Measurements from ENCODE around the gene ACBD5.
"Not testable (repeated sequence)": the region's sequence is repeated elsewhere in the genome, so short reads cannot be mapped to it uniquely, and the experiment has no call there.

Gene ACBD5

GRCh38 chr10:27242473-27242950 is 1.9 kb upstream of the ACBD5 start:
- DNase-seq, result no peak
- intact Hi-C loops (cut with DNase I), result loop anchor here (5.0 kb wide), 1 partner anchor 260 kb away; the partner anchor contains the start of gene RAB18

GRCh38 chr10:27241652-27242472 is 1.3 kb upstream of the ACBD5 start:
- peak; percentile 72 to 95 (median 91) for DNase-seq
- intact Hi-C loops (cut with DNase I), result loop anchor here (2.0 to 5.0 kb wide), 2 partner anchors 87 to 260 kb away; partner anchors contain the start of genes MASTL, RAB18 and YME1L1

- peak in 30 of 42 donors; percentile 11 to 64 (median 33) for DNase-seq
- intact Hi-C loops (cut with DNase I), result loop anchor here (2.0 to 5.0 kb wide), 2 partner anchors 86 to 261 kb away; partner anchors contain the start of genes MASTL, RAB18 and YME1L1
These were observed 534 bp upstream of the ACBD5 start for GRCh38 chr10:27241010-27241651.

GRCh38 chr10:27237531-27237930 is 3.1 kb downstream of the ACBD5 start:
- DNase-seq; intact Hi-C loops (cut with DNase I): not testable (repeated sequence)

- intact Hi-C loops (cut with DNase I); DNase-seq: not testable (repeated sequence)
These were observed 3.9 kb downstream of the ACBD5 start for GRCh38 chr10:27236589-27237128.

GRCh38 chr10:27235706-27236105 is 4.9 kb downstream of the ACBD5 start:
- intact Hi-C loops (cut with DNase I), result no loop called here
- no peak for DNase-seq

- intact Hi-C loops (cut with DNase I), result no loop called here
- no peak for DNase-seq
These were observed 10.6 kb downstream of the ACBD5 start for GRCh38 chr10:27230022-27230421.

- DNase-seq, result no peak
These were observed 14.8 kb downstream of the ACBD5 start for GRCh38 chr10:27225642-27226257.

GRCh38 chr10:27225011-27225590 is 15.5 kb downstream of the ACBD5 start:
- DNase-seq, result no peak
- intact Hi-C loops (cut with DNase I), result no loop called here

More at GRCh38 chr10:27225642-27226257, 14.8 kb downstream of the ACBD5 start:
- intact Hi-C loops (cut with DNase I), result no loop called here

GRCh38 chr10:27223964-27224363 is 16.6 kb downstream of the ACBD5 start:
- intact Hi-C loops (cut with DNase I), result no loop called here
- peak in 6 of 42 donors; percentile 7 to 49 (median 16) for DNase-seq

- intact Hi-C loops (cut with DNase I), result no loop called here
- DNase-seq, result no peak
These were observed 33.2 kb downstream of the ACBD5 start for GRCh38 chr10:27207350-27207749.

GRCh38 chr10:27203806-27204205 is 36.8 kb downstream of the ACBD5 start:
- intact Hi-C loops (cut with DNase I), result no loop called here
- DNase-seq, result no peak

- intact Hi-C loops (cut with DNase I), result no loop called here
- DNase-seq, result peak in 2 of 42 donors; percentile 6 to 12
These were observed 42.5 kb downstream of the ACBD5 start for GRCh38 chr10:27197980-27198620.

- peak in 18 of 42 donors; percentile 4 to 72 (median 28) for DNase-seq
- intact Hi-C loops (cut with DNase I), result no loop called here
These were observed 48.3 kb downstream of the ACBD5 start for GRCh38 chr10:27192284-27192683.

- intact Hi-C loops (cut with DNase I), result no loop called here
These were observed 50.1 kb downstream of the ACBD5 start for GRCh38 chr10:27190508-27190907.

GRCh38 chr10:27188897-27189296 is 51.7 kb downstream of the ACBD5 start:
- DNase-seq, result no peak

More at GRCh38 chr10:27190508-27190907, 50.1 kb downstream of the ACBD5 start:
- no peak for DNase-seq

GRCh38 chr10:27188259-27188658 is 52.3 kb downstream of the ACBD5 start:
- no peak for DNase-seq
- intact Hi-C loops (cut with DNase I), result no loop called here

More at GRCh38 chr10:27188897-27189296, 51.7 kb downstream of the ACBD5 start:
- intact Hi-C loops (cut with DNase I), result no loop called here

- no peak for DNase-seq
- intact Hi-C loops (cut with DNase I), result no loop called here
These were observed 70.7 kb downstream of the ACBD5 start for GRCh38 chr10:27169849-27170248.
